H9 (cell line): ENCODE data around the gene SEPTIN12. TPM values are rescaled to one million over a fixed set of nuclear protein-coding genes. Genes with fewer than 3 reads are reported as not detected.

Experiments used
- DNase-seq: peaks from one replicate; pipeline ENCODE4 v3.0.0-alpha.2; 2017
- H2AFZ ChIP-seq: one replicate; pipeline ENCODE4 v1.6.1; 2013; ENCODE audit warnings: mild to moderate bottlenecking, low read length, control low read depth, moderate library complexity
- H2AK5ac ChIP-seq: 2 replicates; pipeline ENCODE4 v1.6.1; 2013; ENCODE audit warnings: low read length, control low read depth, mixed read lengths; ENCODE audit not compliant: insufficient read length
- H2BK120ac ChIP-seq: one replicate; pipeline ENCODE4 v1.6.1; 2013; ENCODE audit warnings: low read depth, mild to moderate bottlenecking, low read length, control low read depth, inconsistent platforms; ENCODE audit not compliant: poor library complexity, severe bottlenecking
- H2BK12ac ChIP-seq: 2 replicates; pipeline ENCODE4 v1.6.1; 2013; ENCODE audit warnings: low read length, control low read depth, mixed read lengths, low read depth; ENCODE audit not compliant: insufficient read length
- H2BK15ac ChIP-seq: 2 replicates; pipeline ENCODE4 v1.6.1; 2013; ENCODE audit warnings: low read depth, low read length, control low read depth
- H2BK20ac ChIP-seq: one replicate; pipeline ENCODE4 v1.6.1; 2013; ENCODE audit warnings: low read depth, mild to moderate bottlenecking, low read length, control low read depth, inconsistent platforms; ENCODE audit not compliant: poor library complexity, severe bottlenecking
- H2BK5ac ChIP-seq: 2 replicates; pipeline ENCODE4 v1.6.1; 2013; ENCODE audit warnings: low read length, control low read depth, mixed read lengths; ENCODE audit not compliant: insufficient read length
- H3K14ac ChIP-seq: 2 replicates; pipeline ENCODE4 v1.6.1; 2013; ENCODE audit warnings: low read length, control low read depth; ENCODE audit not compliant: insufficient read depth
- H3K18ac ChIP-seq: 2 replicates; pipeline ENCODE4 v1.6.1; 2013; ENCODE audit warnings: low read depth, mild to moderate bottlenecking, mixed read lengths, low read length, control low read depth; ENCODE audit not compliant: insufficient read length
- H3K23ac ChIP-seq: 2 replicates; pipeline ENCODE4 v1.6.1; 2013; ENCODE audit warnings: low read length, control low read depth, mixed read lengths, low read depth; ENCODE audit not compliant: insufficient read length
- H3K23me2 ChIP-seq: 2 replicates; pipeline ENCODE4 v1.6.1; 2013; ENCODE audit warnings: low read depth, mild to moderate bottlenecking, mixed read lengths, low read length, control low read depth; ENCODE audit not compliant: insufficient read length, poor library complexity, severe bottlenecking
- H3K27ac ChIP-seq: 2 replicates; pipeline ENCODE4 v1.5.1; 2013; ENCODE audit warnings: low read length, control low read depth, mixed read lengths, low read depth; ENCODE audit not compliant: insufficient read length
- H3K27me3 ChIP-seq: 2 replicates; pipeline ENCODE4 v1.6.1; 2013; ENCODE audit warnings: low read length, control low read depth, inconsistent platforms; ENCODE audit not compliant: insufficient read depth
- H3K4ac ChIP-seq: 2 replicates; pipeline ENCODE4 v1.6.1; 2013; ENCODE audit warnings: low read depth, mild to moderate bottlenecking, control low read depth, inconsistent platforms, low read length, moderate library complexity
- H3K4me1 ChIP-seq: 2 replicates; pipeline ENCODE4 v1.6.1; 2013; ENCODE audit warnings: low read length, control low read depth, inconsistent platforms; ENCODE audit not compliant: insufficient read depth
- H3K4me2 ChIP-seq: 2 replicates; pipeline ENCODE4 v1.6.1; 2013; ENCODE audit warnings: low read length, control low read depth, mixed read lengths; ENCODE audit not compliant: insufficient read length, insufficient read depth
- H3K56ac ChIP-seq: 2 replicates; pipeline ENCODE4 v1.6.1; 2013; ENCODE audit warnings: low read depth, mild to moderate bottlenecking, mixed read lengths, low read length, control low read depth; ENCODE audit not compliant: insufficient read length
- H3K79me1 ChIP-seq: 2 replicates; pipeline ENCODE4 v1.6.1; 2013; ENCODE audit warnings: low read depth, mild to moderate bottlenecking, moderate library complexity, low read length, control low read depth, inconsistent platforms; ENCODE audit not compliant: insufficient read depth, poor library complexity, severe bottlenecking
- H3K79me2 ChIP-seq: 2 replicates; pipeline ENCODE4 v1.6.1; 2013; ENCODE audit warnings: low read length, control low read depth, inconsistent platforms; ENCODE audit not compliant: insufficient read depth
- H3K9ac ChIP-seq: 2 replicates; pipeline ENCODE4 v1.6.1; 2013; ENCODE audit warnings: low read length, control low read depth, mixed read lengths; ENCODE audit not compliant: insufficient read length; ENCODE audit errors: extremely low read depth
- H3K9me3 ChIP-seq: one replicate; pipeline ENCODE4 v1.6.1; 2013; ENCODE audit warnings: low read depth, low read length, inconsistent platforms; ENCODE audit not compliant: control insufficient read depth
- H3T11ph ChIP-seq: one replicate; pipeline ENCODE4 v1.6.1; 2013; ENCODE audit warnings: mild to moderate bottlenecking, low read length, control low read depth, inconsistent platforms
- H4K20me1 ChIP-seq: one replicate; pipeline ENCODE4 v1.6.1; 2013; ENCODE audit not compliant: control insufficient read depth, insufficient read length, insufficient read depth
- H4K5ac ChIP-seq: 2 replicates; pipeline ENCODE4 v1.6.1; 2013; ENCODE audit warnings: low read depth, mild to moderate bottlenecking, mixed read lengths, low read length, control low read depth; ENCODE audit not compliant: insufficient read length
- H4K8ac ChIP-seq: replicated peaks from 2 replicates; pipeline ENCODE4 v1.6.1; 2013; ENCODE audit warnings: low read length, control low read depth, mixed read lengths, low read depth; ENCODE audit not compliant: insufficient read length
- H4K91ac ChIP-seq: 2 replicates; pipeline ENCODE4 v1.6.1; 2013; ENCODE audit warnings: low read depth, mild to moderate bottlenecking, moderate library complexity, mixed read lengths, low read length, control low read depth; ENCODE audit not compliant: insufficient read length
- H3K27ac Mint-ChIP-seq, 3 experiments: 2 replicates in 2 of 3; 3 replicates in 1 of 3; pipeline ENCODE4 v1.8.0; 2020 to 2021; ENCODE audit warnings: mixed read lengths in 3 of 3, mild to moderate bottlenecking in 1 of 3, moderate library complexity in 1 of 3
- H3K27me3 Mint-ChIP-seq: 2 replicates; pipeline ENCODE4 v1.8.0; 2021; ENCODE audit warnings: low read depth, mild to moderate bottlenecking, moderate library complexity, mixed read lengths
- H3K36me3 Mint-ChIP-seq, 3 experiments: 2 replicates in 2 of 3; 3 replicates in 1 of 3; pipeline ENCODE4 v1.8.0; 2020 to 2021; ENCODE audit warnings: low read depth in 3 of 3, mixed read lengths in 3 of 3; ENCODE audit not compliant: insufficient read depth in 1 of 3
- H3K4me1 Mint-ChIP-seq, 2 experiments: 2 replicates each; pipeline ENCODE4 v1.8.0; 2020; ENCODE audit warnings: mixed read lengths in 2 of 2
- H3K4me3 Mint-ChIP-seq, 2 experiments: 2 replicates in 1 of 2; 3 replicates in 1 of 2; pipeline ENCODE4 v1.8.0; 2020 to 2021; ENCODE audit warnings: mild to moderate bottlenecking in 2 of 2, mixed read lengths in 2 of 2, moderate library complexity in 1 of 2
- H3K9me3 Mint-ChIP-seq, 2 experiments: 2 replicates in 1 of 2; 3 replicates in 1 of 2; pipeline ENCODE4 v1.8.0; 2020; ENCODE audit warnings: mild to moderate bottlenecking in 2 of 2, mixed read lengths in 2 of 2, moderate library complexity in 1 of 2
- CTCF ChIP-seq: fragments of 200-600 bp; sonication (generic); conservative IDR thresholded peaks from 3 replicates; pipeline ENCODE4 v1.8.0; 2021; ENCODE audit warnings: antibody characterized with exemption, mild to moderate bottlenecking
- WGBS: extraction: QIAGEN DNeasy Blood & Tissue Kit; methylation state at CpG from one replicate; pipeline ENCODE4 v1.1.7; 2013; ENCODE audit warnings: missing lambda C conversion rate, low lambda C conversion rate, mixed read lengths; ENCODE audit not compliant: insufficient read length; ENCODE audit errors: extremely low coverage; 5-methylcytosine and 5-hydroxymethylcytosine counted together
- total RNA-seq: library from RNA; stranded (reverse); gene quantifications from 2 replicates; pipeline ENCODE4 v1.2.1, GENCODE V29; 2021

The SEPTIN12 gene
- total RNA-seq, 1 experiment from 2014 or later, result 0.48 TPM

GRCh38 chr16:4803401-4803844 lies 15.3 kb upstream of the SEPTIN12 start:
- no peaks in the 10 kb centered on the region; the same call in 1 of the 2 replicates for H3K27me3 Mint-ChIP-seq
- TF ChIP-seq CTCF, result no peak
- Histone ChIP-seq H3K14ac (no peak overlapping the region), H3K23me2 (peaks cover 7% of the 10 kb centered on the region), H3K4ac (no peak overlapping the region), H3K27ac (no peak overlapping the region), H3K23ac (no peak overlapping the region), H2AK5ac (no peak overlapping the region), H4K5ac (no peak overlapping the region), H3K9me3 (no peaks in the 10 kb centered on the region), H2AFZ (no peak overlapping the region), H3K56ac (no peak overlapping the region), H3K79me1 (no peaks in the 10 kb centered on the region), H3K27me3 (no peaks in the 10 kb centered on the region), H2BK120ac (no peak overlapping the region), H4K20me1 (no peaks in the 10 kb centered on the region), H3K79me2 (no peaks in the 10 kb centered on the region), H3K4me2 (peak overlapping the region; percentile 83), H2BK20ac (no peak overlapping the region), H2BK12ac (no peak overlapping the region), H2BK5ac (no peak overlapping the region), H4K8ac (no peak overlapping the region), H4K91ac (no peak overlapping the region), H3K4me1 (no peaks in the 10 kb centered on the region), H3K9ac (no peak overlapping the region), H3K18ac (no peak overlapping the region), H3T11ph (no peak overlapping the region), H2BK15ac (no peak overlapping the region)
- H3K4me1 Mint-ChIP-seq, result peaks cover 17 to 31% of the 10 kb centered on the region in 2 experiments
- WGBS, result no CpG with 5 or more reads among the region's 8 CpGs
- peaks cover 17 to 46% (median 43%) of the 10 kb centered on the region in 3 experiments; a peak in 6 of 7 replicates for H3K36me3 Mint-ChIP-seq
- H3K27ac Mint-ChIP-seq, result peak overlapping the region in 1 of 3 experiments; percentile 72; a peak in 2 of 7 replicates
- no peak for DNase-seq
- H3K9me3 Mint-ChIP-seq, result no peaks in the 10 kb centered on the region
- peak overlapping the region; percentile 76 to 84 for H3K4me3 Mint-ChIP-seq
